GM11168 (cell line): ENCODE measurements around the gene ATP2B3.

Source experiments
- in situ Hi-C: fragments of 300-500 bp; cut with MboI; formaldehyde crosslinking; loops from one replicate; pipeline ENCODE4 v1.12.0; 2022; ENCODE audit warnings: low sequenced_read_pairs; ENCODE audit not compliant: unreplicated experiment

The ATP2B3 gene

GRCh38 chrX:153626863-153627674 lies 109.6 kb downstream of the ATP2B3 start:
- in situ Hi-C loops = no loop called here

GRCh38 chrX:153627675-153628111 lies 110.3 kb downstream of the ATP2B3 start:
- in situ Hi-C loops = no loop called here

- in situ Hi-C loops = no loop called here
Measured at GRCh38 chrX:153628129-153628528, 110.7 kb downstream of the ATP2B3 start.

GRCh38 chrX:153628665-153629064 lies 111.2 kb downstream of the ATP2B3 start:
- in situ Hi-C loops = no loop called here

DNA sequence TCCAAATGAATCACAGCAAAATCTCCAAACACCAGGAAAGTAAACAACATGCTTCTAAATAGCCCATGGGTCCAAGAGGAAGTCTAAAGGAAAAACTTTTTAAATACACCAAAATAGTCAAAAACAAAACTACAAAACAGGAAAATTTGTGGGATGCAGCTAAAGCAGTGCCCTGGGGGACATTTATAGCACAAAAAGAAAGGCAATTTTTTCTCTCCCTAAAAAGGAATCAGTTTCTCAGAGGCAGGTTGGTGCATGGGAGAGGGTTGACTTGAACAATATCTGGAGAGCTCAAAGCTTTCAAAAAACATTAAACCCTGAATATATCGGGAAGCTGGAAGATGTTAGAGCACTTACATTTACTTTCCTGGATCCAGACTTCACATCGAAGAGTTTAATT lies 113.9 kb downstream of the ATP2B3 start:
- in situ Hi-C loops = no loop called here

DNA sequence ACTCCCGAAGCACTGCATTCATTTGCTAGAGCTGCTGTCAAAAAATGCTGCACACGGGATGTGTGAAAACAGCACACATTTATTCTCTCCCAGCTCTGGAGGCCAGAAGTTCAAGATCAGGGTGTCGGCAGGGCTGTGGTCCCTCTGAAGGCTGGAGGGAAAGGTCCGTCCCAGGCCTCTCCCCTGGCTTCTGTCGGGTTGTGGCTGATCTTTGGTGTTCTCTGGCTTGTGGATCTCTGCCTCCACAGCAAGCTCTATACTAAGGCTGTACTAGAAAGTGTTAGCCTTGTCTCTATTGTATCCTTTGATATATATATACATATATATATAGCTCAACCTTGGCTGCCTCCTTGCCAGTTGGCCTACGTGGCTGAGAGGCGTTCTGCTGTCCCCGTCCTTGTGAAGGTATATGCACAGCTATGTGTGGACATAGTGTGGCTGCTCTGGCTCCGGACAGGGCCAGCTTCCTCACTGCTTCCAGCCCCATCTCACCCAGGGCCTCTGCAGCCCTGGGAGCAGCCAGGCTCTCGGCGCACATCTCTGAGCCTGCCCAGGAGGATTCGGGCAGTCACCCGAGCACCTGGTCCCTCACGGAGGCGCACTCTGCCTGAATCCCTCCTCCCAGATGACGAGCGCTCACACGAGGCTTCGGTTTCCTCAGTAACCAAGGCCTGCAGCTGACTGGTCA lies 114.6 kb downstream of the ATP2B3 start:
- in situ Hi-C loops = no loop called here
